22Rv1 (cell line): ENCODE data around the gene RACGAP1.

Experiments
- H3K27ac ChIP-seq: fragments of 450-650 bp; 2 replicates; pipeline ENCODE4 v1.5.1; 2017
- CTCF ChIP-seq: fragments of 450-650 bp; IDR thresholded peaks from 2 replicates; pipeline ENCODE4 v1.5.1; 2017; ENCODE audit warnings: mild to moderate bottlenecking
- ZFX ChIP-seq: fragments of 450-650 bp; IDR thresholded peaks from 2 replicates; pipeline ENCODE4 v1.6.1; 2017; ENCODE audit warnings: antibody characterized with exemption, borderline replicate concordance

The RACGAP1 gene

GRCh38 chr12:50016501-50017475, 8.5 kb downstream of the RACGAP1 start:
- TF ChIP-seq CTCF: no peak
- no peak for TF ChIP-seq ZFX
- no peak overlapping the region for H3K27ac ChIP-seq

- TF ChIP-seq ZFX (no peak), CTCF (no peak)
- no peak overlapping the region for H3K27ac ChIP-seq
Observed at GRCh38 chr12:50014342-50014741, 11.0 kb downstream of the RACGAP1 start.

GRCh38 chr12:50013361-50014147, 11.7 kb downstream of the RACGAP1 start:
- TF ChIP-seq ZFX (no peak), CTCF (no peak)
- no peak overlapping the region for H3K27ac ChIP-seq

GRCh38 chr12:50006754-50007442, 18.4 kb downstream of the RACGAP1 start:
- peak overlapping the region; percentile 51 for H3K27ac ChIP-seq
- no peak for TF ChIP-seq ZFX
- no peak for TF ChIP-seq CTCF

GRCh38 chr12:50006280-50006679, 19.0 kb downstream of the RACGAP1 start:
- H3K27ac ChIP-seq: peak overlapping the region; percentile 51
- TF ChIP-seq ZFX (no peak), CTCF (no peak)

GRCh38 chr12:50005175-50005574, 20.1 kb downstream of the RACGAP1 start:
- TF ChIP-seq ZFX (no peak), CTCF (no peak)

GRCh38 chr12:50004696-50005095, 20.6 kb downstream of the RACGAP1 start:
- TF ChIP-seq CTCF: no peak
- no peak for TF ChIP-seq ZFX
- H3K27ac ChIP-seq: no peak overlapping the region

More at GRCh38 chr12:50005175-50005574, 20.1 kb downstream of the RACGAP1 start:
- no peak overlapping the region for H3K27ac ChIP-seq
